ENCODE results near the gene ANKIB1. TPM values are rescaled to one million over a fixed set of nuclear protein-coding genes. Genes with fewer than 3 reads are reported as not detected.

ANKIB1 gene, protein sequence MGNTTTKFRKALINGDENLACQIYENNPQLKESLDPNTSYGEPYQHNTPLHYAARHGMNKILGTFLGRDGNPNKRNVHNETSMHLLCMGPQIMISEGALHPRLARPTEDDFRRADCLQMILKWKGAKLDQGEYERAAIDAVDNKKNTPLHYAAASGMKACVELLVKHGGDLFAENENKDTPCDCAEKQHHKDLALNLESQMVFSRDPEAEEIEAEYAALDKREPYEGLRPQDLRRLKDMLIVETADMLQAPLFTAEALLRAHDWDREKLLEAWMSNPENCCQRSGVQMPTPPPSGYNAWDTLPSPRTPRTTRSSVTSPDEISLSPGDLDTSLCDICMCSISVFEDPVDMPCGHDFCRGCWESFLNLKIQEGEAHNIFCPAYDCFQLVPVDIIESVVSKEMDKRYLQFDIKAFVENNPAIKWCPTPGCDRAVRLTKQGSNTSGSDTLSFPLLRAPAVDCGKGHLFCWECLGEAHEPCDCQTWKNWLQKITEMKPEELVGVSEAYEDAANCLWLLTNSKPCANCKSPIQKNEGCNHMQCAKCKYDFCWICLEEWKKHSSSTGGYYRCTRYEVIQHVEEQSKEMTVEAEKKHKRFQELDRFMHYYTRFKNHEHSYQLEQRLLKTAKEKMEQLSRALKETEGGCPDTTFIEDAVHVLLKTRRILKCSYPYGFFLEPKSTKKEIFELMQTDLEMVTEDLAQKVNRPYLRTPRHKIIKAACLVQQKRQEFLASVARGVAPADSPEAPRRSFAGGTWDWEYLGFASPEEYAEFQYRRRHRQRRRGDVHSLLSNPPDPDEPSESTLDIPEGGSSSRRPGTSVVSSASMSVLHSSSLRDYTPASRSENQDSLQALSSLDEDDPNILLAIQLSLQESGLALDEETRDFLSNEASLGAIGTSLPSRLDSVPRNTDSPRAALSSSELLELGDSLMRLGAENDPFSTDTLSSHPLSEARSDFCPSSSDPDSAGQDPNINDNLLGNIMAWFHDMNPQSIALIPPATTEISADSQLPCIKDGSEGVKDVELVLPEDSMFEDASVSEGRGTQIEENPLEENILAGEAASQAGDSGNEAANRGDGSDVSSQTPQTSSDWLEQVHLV
- 44.4 and 158 TPM in 2 replicates for total RNA-seq (2011; cell fraction: chromatin; rRNA removed; ENCODE audit: low replicate concordance)
- 15.7 and 25.1 TPM in 2 replicates for total RNA-seq (2011; cell fraction: nucleolus; rRNA removed)
- total RNA-seq (2011; cell fraction: nucleoplasm; rRNA removed): 33.9 and 38.9 TPM in 2 replicates
- 8.7 and 12.9 TPM in 2 replicates for total RNA-seq (2014; rRNA removed)
- total RNA-seq (2014; rRNA removed; fragmentation: Illumina TruSeq; extraction: Trizol): 21.6 and 26.5 TPM in 2 replicates
- 18.8 and 19.0 TPM in 2 replicates for total RNA-seq (2015; rRNA removed; fragmentation: Illumina TruSeq; extraction: Trizol)
- total RNA-seq (2021): 18.9 and 20.0 TPM in 2 replicates
- 19.4 and 25.2 TPM in 2 replicates for polyA plus RNA-seq (2011; rRNA removed)
- 8.1 and 8.5 TPM in 2 replicates for polyA plus RNA-seq (2011; cell fraction: cytosol; rRNA removed)
- polyA plus RNA-seq (2011; cell fraction: nucleus; rRNA removed): 57.1 and 61.1 TPM in 2 replicates
- polyA plus RNA-seq (2012): 9.7 and 10.8 TPM in 2 replicates
- polyA plus RNA-seq (2014; fragmentation: Illumina TruSeq; extraction: Trizol): 11.9 and 16.1 TPM in 2 replicates
- polyA plus RNA-seq (2014; fragmentation: Nextera tagmentation; extraction: Ambion mirVana): 1 to 10 TPM; 5.9 to 7.4 TPM
- 10.0 and 11.6 TPM in 2 replicates for polyA plus RNA-seq (2014; rRNA removed)
- polyA minus RNA-seq (2011; rRNA and poly(A)+ RNA removed): 38.2 and 47.0 TPM in 2 replicates
- 15.3 and 18.0 TPM in 2 replicates for polyA minus RNA-seq (2011; cell fraction: cytosol; rRNA and poly(A)+ RNA removed)
- 24.4 and 43.3 TPM in 2 replicates for polyA minus RNA-seq (2011; cell fraction: nucleus; rRNA and poly(A)+ RNA removed)
- Bru-seq, nascent RNA: percentile 78 among the genes with signal in this experiment
- BruChase-seq, experiment 1, labeled RNA remaining after a 2-hour chase: percentile 89 among the genes with signal in this experiment
- percentile 90 among the genes with signal in this experiment for BruChase-seq, experiment 2, labeled RNA remaining after a 6-hour chase
- long read RNA-seq, experiment 1, full-length matches to known transcripts: 4 of 20 reads
- long read RNA-seq, experiment 1, partial matches to known transcripts: 6 of 20 reads
- long read RNA-seq, experiment 1, other reads (novel, unspliced or antisense): 10 of 20 reads
- long read RNA-seq, experiment 2, partial matches to known transcripts: 0 of 4 reads
- long read RNA-seq, experiment 2, other reads (novel, unspliced or antisense): 4 of 4 reads
- long read RNA-seq, experiment 3, full-length matches to known transcripts: 1 of 4 reads
- long read RNA-seq, experiment 3, partial matches to known transcripts: 1 of 4 reads
- long read RNA-seq, experiment 3, other reads (novel, unspliced or antisense): 2 of 4 reads

DNA sequence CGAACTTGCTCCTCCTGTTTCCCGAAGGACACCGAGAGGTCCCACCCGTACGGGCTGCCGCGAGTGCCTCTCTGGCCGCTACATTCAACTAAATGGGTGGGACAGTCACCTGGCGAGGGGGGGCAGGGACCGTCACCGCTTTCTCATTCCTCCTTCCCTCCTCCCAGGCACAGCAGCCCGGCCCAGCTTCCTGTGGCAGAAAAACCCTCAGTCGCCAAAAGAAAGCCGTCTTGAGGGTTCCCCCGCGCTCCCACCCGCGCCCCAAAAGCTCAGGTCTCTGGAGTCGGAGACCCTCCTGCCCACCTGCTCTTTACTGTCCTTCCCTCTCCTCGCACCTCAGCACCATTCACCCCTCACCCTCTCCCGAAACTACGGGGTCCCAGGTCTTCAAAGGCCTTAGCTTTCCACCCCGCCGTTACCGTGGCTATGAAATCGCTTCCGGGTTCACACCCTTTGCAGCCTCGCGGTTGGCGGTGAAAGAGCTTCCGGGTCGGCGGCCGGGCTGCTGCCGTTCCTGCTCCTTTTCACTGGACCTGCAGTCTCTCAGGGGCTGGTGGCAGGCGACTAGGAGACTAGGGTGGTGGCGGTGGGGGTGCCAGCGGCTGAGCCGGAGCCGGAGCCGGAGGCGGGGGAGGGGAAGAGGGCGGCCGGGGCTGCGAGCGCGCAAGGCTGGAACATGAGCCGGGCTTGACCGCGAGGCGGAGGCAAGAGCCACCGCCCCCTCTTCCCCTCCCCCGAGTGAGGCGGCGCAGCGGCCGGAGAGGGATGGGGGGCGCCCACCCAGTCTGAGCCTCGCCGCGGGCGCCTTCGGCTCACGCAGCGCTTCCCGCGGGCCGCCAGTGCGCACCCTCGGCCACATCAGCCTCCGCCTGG, at the start of gene ANKIB1, which contains the start of gene KRIT1:
Gene ANKIB1, plus strand, starts transcription at position 488 of the 873 bp plus-strand sequence. CDS start 49,005 bp downstream, outside the sequence.
Gene KRIT1, minus strand, starts transcription at position 428 of the 873 bp plus-strand sequence. CDS start 3,779 bp downstream, outside the sequence.
- peak; percentile 79 for FAIRE-seq
- ATAC-seq: peak; percentile 87
- intact Hi-C loops (cut with micrococcal nuclease): loop anchor here (2.0 to 10.0 kb wide), 6 partner anchors 49 to 361 kb away; partner anchors contain the start of genes CYP51A1, GATAD1 and MTERF1
- TF ChIP-seq, protein P1, sequence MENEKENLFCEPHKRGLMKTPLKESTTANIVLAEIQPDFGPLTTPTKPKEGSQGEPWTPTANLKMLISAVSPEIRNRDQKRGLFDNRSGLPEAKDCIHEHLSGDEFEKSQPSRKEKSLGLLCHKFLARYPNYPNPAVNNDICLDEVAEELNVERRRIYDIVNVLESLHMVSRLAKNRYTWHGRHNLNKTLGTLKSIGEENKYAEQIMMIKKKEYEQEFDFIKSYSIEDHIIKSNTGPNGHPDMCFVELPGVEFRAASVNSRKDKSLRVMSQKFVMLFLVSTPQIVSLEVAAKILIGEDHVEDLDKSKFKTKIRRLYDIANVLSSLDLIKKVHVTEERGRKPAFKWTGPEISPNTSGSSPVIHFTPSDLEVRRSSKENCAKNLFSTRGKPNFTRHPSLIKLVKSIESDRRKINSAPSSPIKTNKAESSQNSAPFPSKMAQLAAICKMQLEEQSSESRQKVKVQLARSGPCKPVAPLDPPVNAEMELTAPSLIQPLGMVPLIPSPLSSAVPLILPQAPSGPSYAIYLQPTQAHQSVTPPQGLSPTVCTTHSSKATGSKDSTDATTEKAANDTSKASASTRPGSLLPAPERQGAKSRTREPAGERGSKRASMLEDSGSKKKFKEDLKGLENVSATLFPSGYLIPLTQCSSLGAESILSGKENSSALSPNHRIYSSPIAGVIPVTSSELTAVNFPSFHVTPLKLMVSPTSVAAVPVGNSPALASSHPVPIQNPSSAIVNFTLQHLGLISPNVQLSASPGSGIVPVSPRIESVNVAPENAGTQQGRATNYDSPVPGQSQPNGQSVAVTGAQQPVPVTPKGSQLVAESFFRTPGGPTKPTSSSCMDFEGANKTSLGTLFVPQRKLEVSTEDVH (IDR thresholded peaks at IDR 0.05; ENCODE audit: low read depth, partially characterized antibody): peak; percentile 92
- TF ChIP-seq, protein P2, sequence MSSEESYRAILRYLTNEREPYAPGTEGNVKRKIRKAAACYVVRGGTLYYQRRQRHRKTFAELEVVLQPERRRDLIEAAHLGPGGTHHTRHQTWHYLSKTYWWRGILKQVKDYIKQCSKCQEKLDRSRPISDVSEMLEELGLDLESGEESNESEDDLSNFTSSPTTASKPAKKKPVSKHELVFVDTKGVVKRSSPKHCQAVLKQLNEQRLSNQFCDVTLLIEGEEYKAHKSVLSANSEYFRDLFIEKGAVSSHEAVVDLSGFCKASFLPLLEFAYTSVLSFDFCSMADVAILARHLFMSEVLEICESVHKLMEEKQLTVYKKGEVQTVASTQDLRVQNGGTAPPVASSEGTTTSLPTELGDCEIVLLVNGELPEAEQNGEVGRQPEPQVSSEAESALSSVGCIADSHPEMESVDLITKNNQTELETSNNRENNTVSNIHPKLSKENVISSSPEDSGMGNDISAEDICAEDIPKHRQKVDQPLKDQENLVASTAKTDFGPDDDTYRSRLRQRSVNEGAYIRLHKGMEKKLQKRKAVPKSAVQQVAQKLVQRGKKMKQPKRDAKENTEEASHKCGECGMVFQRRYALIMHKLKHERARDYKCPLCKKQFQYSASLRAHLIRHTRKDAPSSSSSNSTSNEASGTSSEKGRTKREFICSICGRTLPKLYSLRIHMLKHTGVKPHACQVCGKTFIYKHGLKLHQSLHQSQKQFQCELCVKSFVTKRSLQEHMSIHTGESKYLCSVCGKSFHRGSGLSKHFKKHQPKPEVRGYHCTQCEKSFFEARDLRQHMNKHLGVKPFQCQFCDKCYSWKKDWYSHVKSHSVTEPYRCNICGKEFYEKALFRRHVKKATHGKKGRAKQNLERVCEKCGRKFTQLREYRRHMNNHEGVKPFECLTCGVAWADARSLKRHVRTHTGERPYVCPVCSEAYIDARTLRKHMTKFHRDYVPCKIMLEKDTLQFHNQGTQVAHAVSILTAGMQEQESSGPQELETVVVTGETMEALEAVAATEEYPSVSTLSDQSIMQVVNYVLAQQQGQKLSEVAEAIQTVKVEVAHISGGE (CRISPR knock-in tag; IDR thresholded peaks at IDR 0.05): peak; percentile 32 to 88 (median 37); a peak in 2 of 6 replicates

More for the DNA sequence above, at the start of gene ANKIB1, which contains the start of gene KRIT1:
- H3K4me1 ChIP-seq (replicated peaks in 1 of 2; ENCODE audit: control insufficient read depth in 2 of 2, insufficient read depth in 2 of 2, low read length in 2 of 2): peaks cover 0 to 8% of the 10 kb centered on the region in 2 experiments; a peak in 3 of 5 replicates
- under 1% methylated on average over 53 of the region's 71 CpGs for WGBS (ENCODE audit: insufficient coverage, low coverage, missing lambda C conversion rate)
- peak within 1 kb of the TSS; percentile 59 for H3K4me3 ChIP-seq
- H3K27ac ChIP-seq (ENCODE audit: extremely low read depth, low read depth, low read length): peak within 1 kb of the TSS; percentile 92
- no peaks in the 10 kb centered on the region for H3K9me1 ChIP-seq (ENCODE audit: control insufficient read depth, insufficient read depth, low read length)
- ChIA-PET POLR2A (interaction anchor here (0.6 to 1.8 kb wide), 22 partner anchors 8 to 408 kb away, joined by 3 to 9 read pairs (median 3); partner anchors contain the start of gene CYP51A1), CTCF (ENCODE audit: low intra/inter-chr PET ratio) (no interaction called here)
- H3K36me3 ChIP-seq (ENCODE audit: control insufficient read depth, insufficient read depth, low read length): peaks cover 26% of the 10 kb centered on the region
- peak within 1 kb of the TSS; percentile 98 for H3K4me2 ChIP-seq (ENCODE audit: insufficient read depth, low read length)
- DNase-seq (ENCODE audit: extremely low read depth in 1 of 4, low spot score in 3 of 4): peak; percentile 90 to 95 (median 94)
- no peaks in the 10 kb centered on the region for H4K20me1 ChIP-seq (replicated peaks; ENCODE audit: control insufficient read depth, insufficient read depth, low read length)
- BruUV-seq (replicated peaks): TSS peak; percentile 61
- H3K9ac ChIP-seq (ENCODE audit: insufficient read depth in 1 of 2, low read depth in 2 of 2, low read length in 2 of 2): peak within 1 kb of the TSS; percentile 91 to 99
- H2AFZ ChIP-seq (ENCODE audit: low read depth, low read length): peak within 1 kb of the TSS; percentile 84
- peaks cover 69% of the 10 kb centered on the region for H3K79me2 ChIP-seq (ENCODE audit: control insufficient read depth, insufficient read depth, low read length)
- in situ Hi-C loops (cut with MboI): no loop called here
- H3K27me3 ChIP-seq (ENCODE audit: control insufficient read depth in 2 of 2, insufficient read depth in 2 of 2, low read length in 2 of 2): no peaks in the 10 kb centered on the region
- H3K9me3 ChIP-seq (replicated peaks; ENCODE audit: control insufficient read depth, insufficient read depth, low read depth, low read length): no peaks in the 10 kb centered on the region

Data from K562 (cell line).